HepG2 (cell line): Measurements from ENCODE around the gene C10orf90. TPM values are rescaled to one million over a fixed set of nuclear protein-coding genes. Genes with fewer than 3 reads are reported as not detected.

Experiments
- ATAC-seq: fragments of 200-7000 bp; cut with Tn5 transposase; 3 replicates; pipeline ENCODE4 v1.9.1; 2020; ENCODE audit warnings: mild to moderate bottlenecking, moderate library complexity
- BruUV-seq: library from RNA; stranded (reverse); fragments of 400-500 nt; replicated peaks from 2 replicates; lab custom pipeline; 2021; lab: Mats Ljungman, UMichigan
- CTCF ChIA-PET: fragments of 300-600 bp; formaldehyde crosslinking; extraction: SDS; loops from one replicate; lab custom pipeline; 2021; ENCODE audit warnings: low total read pairs, inconsistent platforms, low intra/inter-chr PET ratio; lab: Yijun Ruan, JAX
- POLR2A ChIA-PET: fragments of 350-600 bp; sonication (Branson Sonifier 250); formaldehyde crosslinking; loops from one replicate; lab custom pipeline; 2020; ENCODE audit warnings: antibody characterized with exemption, inconsistent platforms; lab: Yijun Ruan, JAX
- DNase-seq: peaks from one replicate; pipeline ENCODE4 v3.0.0-alpha.2; 2015; ENCODE audit warnings: low spot score
- FAIRE-seq: peaks from 3 replicates; lab custom pipeline; 2011; peaks lifted over from hg19 to GRCh38; lab: Jason Lieb, UNC
- H2AFZ ChIP-seq: one replicate; pipeline ENCODE4 v1.6.1; 2011; ENCODE audit warnings: low read length, inconsistent platforms
- H3K27ac ChIP-seq: fragments of 300-600 bp; 3 replicates; pipeline ENCODE4 v1.8.0; 2011; ENCODE audit warnings: mixed run types, mild to moderate bottlenecking, mixed read lengths, low read length, inconsistent platforms; ENCODE audit not compliant: insufficient read depth; ENCODE audit errors: extremely low read length
- H3K27me3 ChIP-seq, 2 experiments: fragments of 200-600 bp in 1 of 2; 2 replicates in 1 of 2; 3 replicates in 1 of 2; pipeline versions ENCODE4 v1.6.0 to v1.8.0; 2011; ENCODE audit warnings: low read length in 2 of 2, mild to moderate bottlenecking in 2 of 2, moderate library complexity in 2 of 2, inconsistent platforms in 1 of 2; ENCODE audit not compliant: insufficient read depth in 2 of 2, control insufficient read depth in 1 of 2
- H3K36me3 ChIP-seq, 2 experiments: fragments of 200-600 bp in 1 of 2; replicated peaks in 1 of 2; 2 replicates in 1 of 2; 3 replicates in 1 of 2; pipeline versions ENCODE4 v1.5.1 to v1.8.0; 2011; ENCODE audit warnings: low read length in 2 of 2, inconsistent platforms in 1 of 2; ENCODE audit not compliant: insufficient read depth in 2 of 2, control insufficient read depth in 1 of 2
- H3K4me1 ChIP-seq: 2 replicates; pipeline ENCODE4 v1.5.1; 2012; ENCODE audit warnings: low read length, inconsistent platforms; ENCODE audit not compliant: insufficient read depth
- H3K4me2 ChIP-seq: 2 replicates; pipeline ENCODE4 v1.6.0; 2011; ENCODE audit warnings: low read depth, low read length, inconsistent platforms
- H3K4me3 ChIP-seq, 3 experiments: fragments of 200-600 bp in 1 of 3; sonication (generic), shearing (Covaris generic) in 1 of 3; replicated peaks in 1 of 3; 2 replicates each; pipeline ENCODE4 v1.5.1; 2011 to 2016; ENCODE audit warnings: low read length in 3 of 3, inconsistent platforms in 2 of 3, low read depth in 2 of 3, mild to moderate bottlenecking in 2 of 3, control low read depth in 1 of 3, mixed read lengths in 1 of 3; ENCODE audit not compliant: insufficient read depth in 1 of 3
- H3K79me2 ChIP-seq: one replicate; pipeline ENCODE4 v1.6.1; 2011; ENCODE audit warnings: low read length, inconsistent platforms; ENCODE audit not compliant: insufficient read depth
- H3K9ac ChIP-seq: 2 replicates; pipeline ENCODE4 v1.6.0; 2011; ENCODE audit warnings: mild to moderate bottlenecking, low read depth, low read length, inconsistent platforms; ENCODE audit not compliant: insufficient read depth
- H3K9me3 ChIP-seq: 2 replicates; pipeline ENCODE4 v1.5.1; 2012; ENCODE audit warnings: mild to moderate bottlenecking, low read length
- H4K20me1 ChIP-seq: 2 replicates; pipeline ENCODE4 v1.6.0; 2011; ENCODE audit warnings: inconsistent platforms, mild to moderate bottlenecking, low read length, moderate library complexity; ENCODE audit not compliant: insufficient read depth
- RNF2 ChIP-seq: fragments of 450-650 bp; conservative IDR thresholded peaks from 2 replicates; pipeline ENCODE4 v1.6.1; 2016; ENCODE audit warnings: low read depth
- SIN3A ChIP-seq: IDR thresholded peaks from 2 replicates; pipeline ENCODE4 v1.6.1; 2011; ENCODE audit warnings: low read depth, mild to moderate bottlenecking, control low read depth, low read length, borderline replicate concordance
- THAP8 ChIP-seq: sonication (generic); formaldehyde crosslinking; IDR thresholded peaks from 2 replicates; pipeline ENCODE4 v1.5.1; 2020; ENCODE audit warnings: missing genetic modification reagents, mild to moderate bottlenecking, borderline replicate concordance
- ZNF451 ChIP-seq: sonication (generic); formaldehyde crosslinking; IDR thresholded peaks from 2 replicates; pipeline ENCODE4 v1.5.0; 2020; ENCODE audit warnings: mild to moderate bottlenecking, missing genetic modification reagents
- ZNF563 ChIP-seq: sonication (generic); formaldehyde crosslinking; IDR thresholded peaks from 2 replicates; pipeline ENCODE4 v1.8.0; 2022; ENCODE audit warnings: mild to moderate bottlenecking, moderate library complexity, missing genetic modification reagents
- WGBS: methylation state at CpG from one replicate; pipeline ENCODE4 v1.1.6; 2017; ENCODE audit warnings: low lambda C conversion rate; 5-methylcytosine and 5-hydroxymethylcytosine counted together
- in situ Hi-C: cut with HindIII; loops from 2 replicates; pipeline ENCODE4 v1.10.0; 2017; ENCODE audit warnings: low pct_unique_long_range_greater_than_20kb; ENCODE audit not compliant: extremely low pct_ligation_motif_present
- intact Hi-C: fragments of 100-400 bp; cut with micrococcal nuclease; formaldehyde crosslinking; loops from one replicate; pipeline ENCODE4 v1.10.0; 2022; ENCODE audit not compliant: unreplicated experiment
- polyA plus RNA-seq, 8 experiments: library from polyadenylated mRNA; depleted of rRNA in 3 of 8; stranded (reverse) in 7 of 8; unstranded in 1 of 8; fragments of >200 nt; fragmentation: Illumina TruSeq in 4 of 8; extraction: Trizol in 4 of 8; gene quantifications; 2 replicates each; pipeline versions ENCODE4 v1.2.1 to v1.2.3, GENCODE V29; 2011 to 2016; ENCODE audit warnings: low read depth in 4 of 8, missing spikeins in 1 of 8, mixed read lengths in 1 of 8; ENCODE audit not compliant: insufficient read depth in 1 of 8
- total RNA-seq, 5 experiments: library from RNA; depleted of rRNA; stranded (reverse); fragments of >200 nt; fragmentation: Illumina TruSeq; extraction: Trizol; gene quantifications; 2 replicates each; pipeline ENCODE4 v1.2.3, GENCODE V29; 2016; ENCODE audit warnings: low read depth in 1 of 5
- TF ChIP-seq, protein P1 (sequence below): sonication (generic); formaldehyde crosslinking; IDR thresholded peaks from 2 replicates; pipeline ENCODE4 v1.5.0; 2020; ENCODE audit warnings: mild to moderate bottlenecking, missing genetic modification reagents, borderline replicate concordance
- TF ChIP-seq, protein P2 (sequence below): IDR thresholded peaks from 2 replicates; pipeline ENCODE4 v1.6.1; 2018; ENCODE audit warnings: missing genetic modification reagents

C10orf90 gene
- total and polyA plus RNA-seq, 2 of the 13 experiments (the other 11 are each of a cell fraction or from before 2014, with no cell fraction given): not detected

GRCh38 chr10:126420567-126421300 lies 249.8 kb downstream of the C10orf90 start:
- no peak for DNase-seq
- Histone ChIP-seq H3K4me2 (no peak overlapping the region), H3K79me2 (no peaks in the 10 kb centered on the region), H3K27ac (no peak overlapping the region), H2AFZ (no peak overlapping the region), H4K20me1 (no peaks in the 10 kb centered on the region), H3K9me3 (peaks cover 9% of the 10 kb centered on the region), H3K36me3 (no peaks in the 10 kb centered on the region), H3K4me1 (no peaks in the 10 kb centered on the region), H3K9ac (no peak overlapping the region), H3K27me3 (peaks cover 1 to 25% of the 10 kb centered on the region in 2 experiments; a peak in 2 of 5 replicates), H3K4me3 (no peak overlapping the region)
- no peak for FAIRE-seq
- no TSS peak for BruUV-seq
- POLR2A ChIA-PET: no interaction called here
- CTCF ChIA-PET: no interaction called here
- in situ Hi-C loops (no loop called here), intact Hi-C loops (no loop called here)
- no peak for ATAC-seq
- TF ChIP-seq ZNF563 (CRISPR knock-in tag): no peak
- TF ChIP-seq, protein P1, sequence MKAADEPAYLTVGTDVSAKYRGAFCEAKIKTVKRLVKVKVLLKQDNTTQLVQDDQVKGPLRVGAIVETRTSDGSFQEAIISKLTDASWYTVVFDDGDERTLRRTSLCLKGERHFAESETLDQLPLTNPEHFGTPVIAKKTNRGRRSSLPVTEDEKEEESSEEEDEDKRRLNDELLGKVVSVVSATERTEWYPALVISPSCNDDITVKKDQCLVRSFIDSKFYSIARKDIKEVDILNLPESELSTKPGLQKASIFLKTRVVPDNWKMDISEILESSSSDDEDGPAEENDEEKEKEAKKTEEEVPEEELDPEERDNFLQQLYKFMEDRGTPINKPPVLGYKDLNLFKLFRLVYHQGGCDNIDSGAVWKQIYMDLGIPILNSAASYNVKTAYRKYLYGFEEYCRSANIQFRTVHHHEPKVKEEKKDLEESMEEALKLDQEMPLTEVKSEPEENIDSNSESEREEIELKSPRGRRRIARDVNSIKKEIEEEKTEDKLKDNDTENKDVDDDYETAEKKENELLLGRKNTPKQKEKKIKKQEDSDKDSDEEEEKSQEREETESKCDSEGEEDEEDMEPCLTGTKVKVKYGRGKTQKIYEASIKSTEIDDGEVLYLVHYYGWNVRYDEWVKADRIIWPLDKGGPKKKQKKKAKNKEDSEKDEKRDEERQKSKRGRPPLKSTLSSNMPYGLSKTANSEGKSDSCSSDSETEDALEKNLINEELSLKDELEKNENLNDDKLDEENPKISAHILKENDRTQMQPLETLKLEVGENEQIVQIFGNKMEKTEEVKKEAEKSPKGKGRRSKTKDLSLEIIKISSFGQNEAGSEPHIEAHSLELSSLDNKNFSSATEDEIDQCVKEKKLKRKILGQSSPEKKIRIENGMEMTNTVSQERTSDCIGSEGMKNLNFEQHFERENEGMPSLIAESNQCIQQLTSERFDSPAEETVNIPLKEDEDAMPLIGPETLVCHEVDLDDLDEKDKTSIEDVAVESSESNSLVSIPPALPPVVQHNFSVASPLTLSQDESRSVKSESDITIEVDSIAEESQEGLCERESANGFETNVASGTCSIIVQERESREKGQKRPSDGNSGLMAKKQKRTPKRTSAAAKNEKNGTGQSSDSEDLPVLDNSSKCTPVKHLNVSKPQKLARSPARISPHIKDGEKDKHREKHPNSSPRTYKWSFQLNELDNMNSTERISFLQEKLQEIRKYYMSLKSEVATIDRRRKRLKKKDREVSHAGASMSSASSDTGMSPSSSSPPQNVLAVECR (CRISPR knock-in tag): no peak
- TF ChIP-seq ZNF451 (CRISPR knock-in tag): no peak
- no peak for TF ChIP-seq THAP8 (CRISPR knock-in tag)
- TF ChIP-seq SIN3A: no peak
- TF ChIP-seq, protein P2, sequence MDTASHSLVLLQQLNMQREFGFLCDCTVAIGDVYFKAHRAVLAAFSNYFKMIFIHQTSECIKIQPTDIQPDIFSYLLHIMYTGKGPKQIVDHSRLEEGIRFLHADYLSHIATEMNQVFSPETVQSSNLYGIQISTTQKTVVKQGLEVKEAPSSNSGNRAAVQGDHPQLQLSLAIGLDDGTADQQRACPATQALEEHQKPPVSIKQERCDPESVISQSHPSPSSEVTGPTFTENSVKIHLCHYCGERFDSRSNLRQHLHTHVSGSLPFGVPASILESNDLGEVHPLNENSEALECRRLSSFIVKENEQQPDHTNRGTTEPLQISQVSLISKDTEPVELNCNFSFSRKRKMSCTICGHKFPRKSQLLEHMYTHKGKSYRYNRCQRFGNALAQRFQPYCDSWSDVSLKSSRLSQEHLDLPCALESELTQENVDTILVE (CRISPR knock-in tag): no peak
- no peak for TF ChIP-seq RNF2
- 60% methylated on average over 12 of the region's 12 CpGs for WGBS
